ENCODE data around the gene RSKR.
A peak's percentile ranks its signal among the peaks of the same experiment; 100 is the strongest.

The RSKR gene

DNA sequence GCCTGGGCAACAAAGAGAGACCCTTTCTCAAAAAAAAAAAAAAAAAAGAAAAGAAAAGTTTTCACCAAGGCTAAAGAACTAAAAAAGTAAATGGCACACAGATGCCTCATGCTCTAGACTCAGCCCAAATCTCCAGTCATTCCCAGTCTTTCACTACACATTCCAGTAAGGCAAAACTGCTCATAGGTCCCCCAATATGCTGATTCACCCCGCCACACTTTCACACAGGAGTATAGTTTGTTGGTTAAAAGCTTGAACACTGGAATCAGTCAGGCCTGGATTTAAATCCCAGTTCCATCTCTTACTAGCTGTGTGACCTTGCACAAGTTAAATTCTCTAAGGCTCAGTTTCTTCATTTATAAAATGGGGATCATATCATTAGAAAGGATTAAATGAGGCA lies 44.5 kb downstream of the RSKR start:
- DNase-seq (ENCODE audit: low spot score) = no peak
- Mint-ChIP-seq H3K4me1 (ENCODE audit: low read depth) (peaks cover 44% of the 10 kb centered on the region), H3K36me3 (ENCODE audit: low read depth) (peaks cover 44% of the 10 kb centered on the region), H3K9me3 (no peaks in the 10 kb centered on the region), H3K4me3 (peak overlapping the region; percentile 95), H3K27ac (peak overlapping the region; percentile 56), H3K27me3 (ENCODE audit: low read depth) (no peaks in the 10 kb centered on the region)

GRCh38 chr17:28567604-28568003 lies 46.4 kb downstream of the RSKR start:
- Mint-ChIP-seq H3K36me3 (ENCODE audit: low read depth) (peaks cover 38% of the 10 kb centered on the region), H3K4me1 (ENCODE audit: low read depth) (peaks cover 31% of the 10 kb centered on the region), H3K9me3 (no peaks in the 10 kb centered on the region), H3K27ac (peak overlapping the region; percentile 46), H3K4me3 (peak overlapping the region; percentile 20), H3K27me3 (ENCODE audit: low read depth) (no peaks in the 10 kb centered on the region)
- DNase-seq (ENCODE audit: low spot score) = no peak

DNA sequence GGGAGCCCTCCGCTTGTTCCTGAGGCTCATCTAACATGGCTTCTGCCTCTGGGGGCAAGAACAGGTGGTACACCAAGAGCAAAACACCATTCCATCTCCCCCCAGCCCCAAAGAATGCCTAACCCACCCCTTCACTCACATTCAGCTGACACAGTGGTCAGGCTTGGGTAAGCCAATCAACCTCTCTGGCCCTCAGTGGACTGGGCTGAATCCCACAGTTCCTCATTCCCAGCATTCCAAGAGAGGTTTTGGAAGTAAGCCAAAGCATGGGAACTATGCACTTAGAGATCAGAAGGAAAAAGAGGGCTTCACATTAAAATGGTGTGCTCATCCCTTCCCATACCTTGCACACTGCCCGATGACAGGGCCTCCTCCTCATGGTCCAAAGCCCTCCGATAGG lies 50.5 kb downstream of the RSKR start:
- Mint-ChIP-seq H3K4me1 (ENCODE audit: low read depth) (peaks cover 13% of the 10 kb centered on the region), H3K36me3 (ENCODE audit: low read depth) (peaks cover 46% of the 10 kb centered on the region), H3K27ac (no peak overlapping the region)

More for the DNA sequence above, 50.5 kb downstream of the RSKR start:
- H3K4me3 Mint-ChIP-seq = no peak overlapping the region
- DNase-seq (ENCODE audit: low spot score) = no peak
- H3K27me3 Mint-ChIP-seq (ENCODE audit: low read depth) = no peaks in the 10 kb centered on the region
- no peaks in the 10 kb centered on the region for H3K9me3 Mint-ChIP-seq
